Caco-2 (cell line): ENCODE data around the gene TJP3. TPM values are rescaled to one million over a fixed set of nuclear protein-coding genes. Genes with fewer than 3 reads are reported as not detected.

Experiments used
- BruUV-seq: library from RNA; stranded (reverse); fragments of 400-500 nt; replicated peaks from 2 replicates; lab custom pipeline; 2021; lab: Mats Ljungman, UMichigan
- CTCF ChIA-PET: fragments of 300-600 bp; sonication (Branson Sonifier 250); formaldehyde crosslinking; loops from one replicate; lab custom pipeline; 2022; ENCODE audit warnings: antibody characterized with exemption; lab: Charles Lee
- POLR2A ChIA-PET: fragments of 300-600 bp; sonication (Branson Sonifier 250); formaldehyde crosslinking; loops from one replicate; lab custom pipeline; 2022; ENCODE audit warnings: antibody characterized with exemption; lab: Charles Lee
- DNase-seq, 2 experiments: peaks; one replicate each; pipeline versions ENCODE4 v3.0.0 to v3.0.0-alpha.2; 2020 to 2022
- H3K27me3 ChIP-seq: replicated peaks from 2 replicates; pipeline ENCODE4 v1.6.0; 2011; ENCODE audit warnings: low read length; ENCODE audit not compliant: control insufficient read depth, insufficient read depth
- H3K36me3 ChIP-seq: 2 replicates; pipeline ENCODE4 v1.5.1; 2011; ENCODE audit warnings: low read length; ENCODE audit not compliant: control insufficient read depth, insufficient read depth
- H3K4me1 ChIP-seq: fragments of 250-450 bp; sonication (Bioruptor Pico); 2 replicates; pipeline ENCODE4 v1.5.1; 2020; ENCODE audit warnings: mild to moderate bottlenecking
- H3K4me3 ChIP-seq: 2 replicates; pipeline ENCODE4 v1.5.1; 2011; ENCODE audit warnings: low read depth, mild to moderate bottlenecking, control low read depth, low read length
- H3K9me3 ChIP-seq: fragments of 250-450 bp; sonication (Bioruptor Pico); 2 replicates; pipeline ENCODE4 v1.5.1; 2020; ENCODE audit warnings: mild to moderate bottlenecking, moderate library complexity
- H3K27ac Mint-ChIP-seq: one replicate; pipeline ENCODE4 v1.8.0; 2022; ENCODE audit warnings: mixed read lengths; ENCODE audit not compliant: unreplicated experiment
- H3K27me3 Mint-ChIP-seq: one replicate; pipeline ENCODE4 v1.8.0; 2022; ENCODE audit warnings: mixed read lengths; ENCODE audit not compliant: insufficient read depth, unreplicated experiment
- H3K36me3 Mint-ChIP-seq: one replicate; pipeline ENCODE4 v1.8.0; 2022; ENCODE audit warnings: mild to moderate bottlenecking, mixed read lengths; ENCODE audit not compliant: insufficient read depth, unreplicated experiment
- H3K4me1 Mint-ChIP-seq: one replicate; pipeline ENCODE4 v1.8.0; 2022; ENCODE audit warnings: low read depth, mixed read lengths; ENCODE audit not compliant: unreplicated experiment
- H3K4me3 Mint-ChIP-seq: one replicate; pipeline ENCODE4 v1.8.0; 2022; ENCODE audit warnings: mild to moderate bottlenecking, moderate library complexity, mixed read lengths; ENCODE audit not compliant: unreplicated experiment
- H3K9me3 Mint-ChIP-seq: one replicate; pipeline ENCODE4 v1.8.0; 2022; ENCODE audit warnings: mixed read lengths; ENCODE audit not compliant: unreplicated experiment
- CTCF ChIP-seq, 2 experiments: fragments of 200-600 bp in 1 of 2; IDR thresholded peaks; 1 replicate in 1 of 2; 2 replicates in 1 of 2; pipeline versions ENCODE4 v1.5.1 to v1.8.0; 2011 to 2022; ENCODE audit warnings: antibody characterized with exemption in 1 of 2, control low read depth in 1 of 2, inconsistent platforms in 1 of 2, low read depth in 1 of 2, low read length in 1 of 2, mild to moderate bottlenecking in 1 of 2, moderate library complexity in 1 of 2; ENCODE audit not compliant: insufficient read depth in 1 of 2, severe bottlenecking in 1 of 2, unreplicated experiment in 1 of 2
- intact Hi-C: fragments of 100-400 bp; cut with micrococcal nuclease; formaldehyde crosslinking; loops from one replicate; pipeline ENCODE4 v1.10.0; 2022; ENCODE audit not compliant: unreplicated experiment
- total RNA-seq: library from RNA; stranded (reverse); gene quantifications from 2 replicates; pipeline ENCODE4 v1.2.3, GENCODE V29; 2022

Gene TJP3
- total RNA-seq, 1 experiment from 2014 or later, result 83.6 TPM

- Histone ChIP-seq H3K4me1 (no peaks in the 10 kb centered on the region), H3K4me3 (no peak overlapping the region), H3K36me3 (no peaks in the 10 kb centered on the region), H3K27me3 (no peaks in the 10 kb centered on the region), H3K9me3 (no peaks in the 10 kb centered on the region)
- no peaks in the 10 kb centered on the region for H3K9me3 Mint-ChIP-seq
- DNase-seq, result no peak
- no peak for TF ChIP-seq CTCF (IDR thresholded peaks at IDR 0.05; ENCODE audit: insufficient read depth in 1 of 2, low read depth in 1 of 2, low read length in 1 of 2, severe bottlenecking in 1 of 2, unreplicated experiment in 1 of 2)
- intact Hi-C loops, result no loop called here
- no peaks in the 10 kb centered on the region for H3K27me3 Mint-ChIP-seq
- peaks cover 11% of the 10 kb centered on the region for H3K36me3 Mint-ChIP-seq
- H3K4me1 Mint-ChIP-seq, result no peaks in the 10 kb centered on the region
- CTCF ChIA-PET, result no interaction called here
- no peak overlapping the region for H3K4me3 Mint-ChIP-seq
- no TSS peak for BruUV-seq
- POLR2A ChIA-PET, result interaction anchor here (0.8 kb wide), 1 partner anchor 72 kb away, joined by 3 read pairs; the partner anchor contains the start of gene MRPL54
- H3K27ac Mint-ChIP-seq, result no peak overlapping the region
Measured at GRCh38 chr19:3690551-3691371, 17.4 kb upstream of the TJP3 start.

- Mint-ChIP-seq H3K9me3 (no peaks in the 10 kb centered on the region), H3K27ac (no peak overlapping the region), H3K4me3 (no peak overlapping the region), H3K4me1 (no peaks in the 10 kb centered on the region), H3K27me3 (no peaks in the 10 kb centered on the region), H3K36me3 (peaks cover 11% of the 10 kb centered on the region)
- no TSS peak for BruUV-seq
- no peak for DNase-seq
- Histone ChIP-seq H3K4me3 (no peak overlapping the region), H3K9me3 (no peaks in the 10 kb centered on the region), H3K27me3 (no peaks in the 10 kb centered on the region), H3K36me3 (no peaks in the 10 kb centered on the region), H3K4me1 (no peaks in the 10 kb centered on the region)
- no peak for TF ChIP-seq CTCF (IDR thresholded peaks at IDR 0.05; ENCODE audit: insufficient read depth in 1 of 2, low read depth in 1 of 2, low read length in 1 of 2, severe bottlenecking in 1 of 2, unreplicated experiment in 1 of 2)
- intact Hi-C loops, result no loop called here
- ChIA-PET POLR2A (interaction anchor here (0.8 kb wide), 1 partner anchor 71 kb away, joined by 3 read pairs; the partner anchor contains the start of gene MRPL54), CTCF (no interaction called here)
Measured at GRCh38 chr19:3691372-3691716, 16.8 kb upstream of the TJP3 start.

GRCh38 chr19:3691726-3692125 lies 16.5 kb upstream of the TJP3 start:
- no peaks in the 10 kb centered on the region for H3K36me3 ChIP-seq
- H3K27me3 ChIP-seq, result no peaks in the 10 kb centered on the region
- no peaks in the 10 kb centered on the region for H3K9me3 ChIP-seq
- no peaks in the 10 kb centered on the region for H3K4me1 ChIP-seq
- intact Hi-C loops, result no loop called here
- no TSS peak for BruUV-seq
- CTCF ChIA-PET, result no interaction called here
- Mint-ChIP-seq H3K36me3 (peaks cover 14% of the 10 kb centered on the region), H3K9me3 (no peaks in the 10 kb centered on the region), H3K4me3 (no peak overlapping the region), H3K27ac (no peak overlapping the region), H3K4me1 (no peaks in the 10 kb centered on the region), H3K27me3 (no peaks in the 10 kb centered on the region)
- DNase-seq, result no peak
- POLR2A ChIA-PET, result no interaction called here
- TF ChIP-seq CTCF (IDR thresholded peaks at IDR 0.05; ENCODE audit: insufficient read depth in 1 of 2, low read depth in 1 of 2, low read length in 1 of 2, severe bottlenecking in 1 of 2, unreplicated experiment in 1 of 2), result no peak
- no peak overlapping the region for H3K4me3 ChIP-seq
